ENCODE measurements around the gene LCN10.

LCN10 gene

GRCh38 chr9:136754626-136755301, 12.0 kb upstream of the LCN10 start:
- H3K9me3 ChIP-seq (ENCODE audit: insufficient read depth, low read length): peaks cover 15% of the 10 kb centered on the region
- DNase-seq (ENCODE audit: low read depth, low spot score): no peak
- no peaks in the 10 kb centered on the region for H3K27me3 ChIP-seq (ENCODE audit: insufficient read depth, insufficient read length)
- H3K4me3 ChIP-seq (ENCODE audit: insufficient read length, low read depth): no peak overlapping the region
- no peaks in the 10 kb centered on the region for H3K36me3 ChIP-seq (ENCODE audit: insufficient read depth, insufficient read length, low read length)
- peak overlapping the region; percentile 12 for H3K9ac ChIP-seq (ENCODE audit: insufficient read length, low read depth)
- TF ChIP-seq SUZ12 (IDR thresholded peaks at IDR 0.05; ENCODE audit: extremely low read depth, insufficient read depth, insufficient read length) (no peak), ZNF274 (IDR thresholded peaks at IDR 0.05; ENCODE audit: low read depth, low read length) (no peak), YY1 (IDR thresholded peaks at IDR 0.05; ENCODE audit: insufficient read depth, insufficient read length) (no peak)
- peaks cover 25% of the 10 kb centered on the region for H3K4me1 ChIP-seq (ENCODE audit: insufficient read depth, insufficient read length)

- Histone ChIP-seq H3K27me3 (ENCODE audit: insufficient read depth, insufficient read length) (no peaks in the 10 kb centered on the region), H3K9me3 (ENCODE audit: insufficient read depth, low read length) (peaks cover 15% of the 10 kb centered on the region), H3K4me3 (ENCODE audit: insufficient read length, low read depth) (no peak overlapping the region), H3K36me3 (ENCODE audit: insufficient read depth, insufficient read length, low read length) (no peaks in the 10 kb centered on the region), H3K9ac (ENCODE audit: insufficient read length, low read depth) (no peak overlapping the region), H3K4me1 (ENCODE audit: insufficient read depth, insufficient read length) (peaks cover 21% of the 10 kb centered on the region)
- DNase-seq (ENCODE audit: low read depth, low spot score): no peak
- TF ChIP-seq ZNF274 (IDR thresholded peaks at IDR 0.05; ENCODE audit: low read depth, low read length) (no peak), YY1 (IDR thresholded peaks at IDR 0.05; ENCODE audit: insufficient read depth, insufficient read length) (no peak), SUZ12 (IDR thresholded peaks at IDR 0.05; ENCODE audit: extremely low read depth, insufficient read depth, insufficient read length) (no peak)
These were observed 11.4 kb upstream of the LCN10 start for GRCh38 chr9:136754059-136754572.

- Histone ChIP-seq H3K36me3 (ENCODE audit: insufficient read depth, insufficient read length, low read length) (no peaks in the 10 kb centered on the region), H3K4me3 (ENCODE audit: insufficient read length, low read depth) (no peak overlapping the region), H3K27me3 (ENCODE audit: insufficient read depth, insufficient read length) (no peaks in the 10 kb centered on the region), H3K4me1 (ENCODE audit: insufficient read depth, insufficient read length) (peaks cover 21% of the 10 kb centered on the region), H3K9ac (ENCODE audit: insufficient read length, low read depth) (no peak overlapping the region), H3K9me3 (ENCODE audit: insufficient read depth, low read length) (peaks cover 15% of the 10 kb centered on the region)
- TF ChIP-seq SUZ12 (IDR thresholded peaks at IDR 0.05; ENCODE audit: extremely low read depth, insufficient read depth, insufficient read length) (no peak), YY1 (IDR thresholded peaks at IDR 0.05; ENCODE audit: insufficient read depth, insufficient read length) (no peak), ZNF274 (IDR thresholded peaks at IDR 0.05; ENCODE audit: low read depth, low read length) (no peak)
- no peak for DNase-seq (ENCODE audit: low read depth, low spot score)
These were observed 10.8 kb upstream of the LCN10 start for GRCh38 chr9:136753371-136754058.

GRCh38 chr9:136751814-136752213, 9.1 kb upstream of the LCN10 start:
- Histone ChIP-seq H3K9ac (ENCODE audit: insufficient read length, low read depth) (no peak overlapping the region), H3K36me3 (ENCODE audit: insufficient read depth, insufficient read length, low read length) (no peaks in the 10 kb centered on the region), H3K4me1 (ENCODE audit: insufficient read depth, insufficient read length) (peaks cover 16% of the 10 kb centered on the region), H3K27me3 (ENCODE audit: insufficient read depth, insufficient read length) (no peaks in the 10 kb centered on the region), H3K9me3 (ENCODE audit: insufficient read depth, low read length) (peaks cover 15% of the 10 kb centered on the region), H3K4me3 (ENCODE audit: insufficient read length, low read depth) (no peak overlapping the region)
- no peak for TF ChIP-seq YY1 (IDR thresholded peaks at IDR 0.05; ENCODE audit: insufficient read depth, insufficient read length)
- no peak for TF ChIP-seq SUZ12 (IDR thresholded peaks at IDR 0.05; ENCODE audit: extremely low read depth, insufficient read depth, insufficient read length)
- no peak for TF ChIP-seq ZNF274 (IDR thresholded peaks at IDR 0.05; ENCODE audit: low read depth, low read length)
- no peak for DNase-seq (ENCODE audit: low read depth, low spot score)

GRCh38 chr9:136751244-136751643, 8.5 kb upstream of the LCN10 start:
- Histone ChIP-seq H3K9me3 (ENCODE audit: insufficient read depth, low read length) (peaks cover 15% of the 10 kb centered on the region), H3K27me3 (ENCODE audit: insufficient read depth, insufficient read length) (no peaks in the 10 kb centered on the region), H3K36me3 (ENCODE audit: insufficient read depth, insufficient read length, low read length) (no peaks in the 10 kb centered on the region), H3K9ac (ENCODE audit: insufficient read length, low read depth) (no peak overlapping the region), H3K4me3 (ENCODE audit: insufficient read length, low read depth) (no peak overlapping the region), H3K4me1 (ENCODE audit: insufficient read depth, insufficient read length) (peaks cover 14% of the 10 kb centered on the region)
- DNase-seq (ENCODE audit: low read depth, low spot score): no peak
- TF ChIP-seq YY1 (IDR thresholded peaks at IDR 0.05; ENCODE audit: insufficient read depth, insufficient read length) (no peak), ZNF274 (IDR thresholded peaks at IDR 0.05; ENCODE audit: low read depth, low read length) (no peak), SUZ12 (IDR thresholded peaks at IDR 0.05; ENCODE audit: extremely low read depth, insufficient read depth, insufficient read length) (no peak)

GRCh38 chr9:136750526-136750925, 7.8 kb upstream of the LCN10 start:
- TF ChIP-seq YY1 (IDR thresholded peaks at IDR 0.05; ENCODE audit: insufficient read depth, insufficient read length) (no peak), ZNF274 (IDR thresholded peaks at IDR 0.05; ENCODE audit: low read depth, low read length) (no peak), SUZ12 (IDR thresholded peaks at IDR 0.05; ENCODE audit: extremely low read depth, insufficient read depth, insufficient read length) (no peak)
- peaks cover 15% of the 10 kb centered on the region for H3K9me3 ChIP-seq (ENCODE audit: insufficient read depth, low read length)
- no peak for DNase-seq (ENCODE audit: low read depth, low spot score)
- H3K9ac ChIP-seq (ENCODE audit: insufficient read length, low read depth): no peak overlapping the region
- no peaks in the 10 kb centered on the region for H3K36me3 ChIP-seq (ENCODE audit: insufficient read depth, insufficient read length, low read length)
- H3K27me3 ChIP-seq (ENCODE audit: insufficient read depth, insufficient read length): no peaks in the 10 kb centered on the region
- H3K4me3 ChIP-seq (ENCODE audit: insufficient read length, low read depth): no peak overlapping the region
- peaks cover 14% of the 10 kb centered on the region for H3K4me1 ChIP-seq (ENCODE audit: insufficient read depth, insufficient read length)

Measured in NT2/D1 (cell line).